Measurements from ENCODE around the gene CSAD. TPM values are rescaled to one million over a fixed set of nuclear protein-coding genes. Genes with fewer than 3 reads are reported as not detected.

CSAD gene
- total and polyA plus RNA-seq, 2 experiments from 2014 or later, result 3.2 to 7.1 TPM

DNA sequence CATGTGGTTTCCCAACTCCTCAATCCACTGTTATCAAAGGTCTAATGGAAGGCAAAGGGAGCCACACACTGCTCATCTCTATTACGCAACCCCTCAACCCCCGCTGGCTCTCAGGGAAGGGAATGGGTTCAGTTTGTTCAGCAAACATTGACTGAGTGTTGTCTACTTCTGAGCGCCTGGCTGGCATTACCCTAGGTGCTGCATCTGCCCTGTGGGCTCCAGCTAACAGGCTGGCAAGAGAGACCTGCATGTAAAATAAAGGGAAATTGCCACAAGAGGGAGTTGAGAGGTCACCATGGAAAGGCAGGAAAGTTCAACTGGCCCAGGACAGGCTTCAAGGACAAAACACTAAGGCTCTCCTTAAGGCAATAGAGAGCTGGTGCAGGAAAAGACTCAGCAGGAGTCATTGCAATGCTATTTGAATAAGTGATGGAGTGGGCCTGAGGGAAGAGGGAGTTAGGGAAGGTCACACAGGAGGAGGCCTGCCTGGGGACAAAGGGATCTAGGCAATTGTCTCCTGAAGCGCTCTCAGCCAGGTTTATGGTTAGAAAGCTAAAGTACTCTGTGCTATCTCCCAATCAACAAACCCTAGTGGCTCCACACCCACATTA lies 5.7 kb downstream of the CSAD start (continued):
- TF ChIP-seq, protein P1, sequence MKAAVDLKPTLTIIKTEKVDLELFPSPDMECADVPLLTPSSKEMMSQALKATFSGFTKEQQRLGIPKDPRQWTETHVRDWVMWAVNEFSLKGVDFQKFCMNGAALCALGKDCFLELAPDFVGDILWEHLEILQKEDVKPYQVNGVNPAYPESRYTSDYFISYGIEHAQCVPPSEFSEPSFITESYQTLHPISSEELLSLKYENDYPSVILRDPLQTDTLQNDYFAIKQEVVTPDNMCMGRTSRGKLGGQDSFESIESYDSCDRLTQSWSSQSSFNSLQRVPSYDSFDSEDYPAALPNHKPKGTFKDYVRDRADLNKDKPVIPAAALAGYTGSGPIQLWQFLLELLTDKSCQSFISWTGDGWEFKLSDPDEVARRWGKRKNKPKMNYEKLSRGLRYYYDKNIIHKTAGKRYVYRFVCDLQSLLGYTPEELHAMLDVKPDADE (IDR thresholded peaks at IDR 0.05), result peak; percentile 77

DNA sequence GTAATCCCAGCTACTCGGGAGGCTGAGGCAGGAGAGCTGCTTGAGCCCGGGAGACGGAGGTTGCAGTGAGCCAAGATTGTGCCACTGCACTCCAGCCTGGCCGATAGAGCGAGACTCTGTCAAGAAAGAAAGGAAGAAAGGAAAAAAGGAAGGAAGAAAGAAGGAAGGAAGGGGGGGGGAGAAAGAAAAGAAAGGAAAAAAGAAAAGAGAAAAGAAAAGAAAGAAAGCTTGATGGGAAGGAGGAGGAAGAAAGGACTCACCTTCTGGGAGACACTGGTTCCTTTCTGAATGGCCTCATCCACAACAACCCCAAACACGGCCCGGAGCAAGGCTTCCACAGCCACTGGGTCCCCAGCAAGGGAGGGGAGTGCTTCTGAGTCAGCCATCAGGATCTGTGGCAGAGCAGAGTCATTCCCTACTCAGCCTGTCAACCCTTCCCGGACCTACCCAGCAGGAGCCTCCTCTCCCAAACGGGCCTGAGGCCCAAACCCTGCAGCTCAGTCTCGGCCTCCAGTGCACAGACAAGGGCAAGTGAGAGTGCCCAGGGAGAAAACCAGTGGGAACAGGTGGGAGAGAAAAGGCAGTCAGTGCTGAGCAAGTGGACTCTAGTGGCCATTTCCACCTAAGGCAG lies 7.5 kb downstream of the CSAD start:
- Histone ChIP-seq H2AFZ (no peak overlapping the region), H3K4me1 (ENCODE audit: insufficient read depth) (peaks cover 7% of the 10 kb centered on the region), H3K4me3 (no peak overlapping the region), H3K9me2 (ENCODE audit: insufficient read depth) (no peaks in the 10 kb centered on the region), H3F3A (replicated peaks; ENCODE audit: low read depth) (no peaks in the 10 kb centered on the region), H3K36me3 (ENCODE audit: insufficient read depth) (no peaks in the 10 kb centered on the region), H3K27ac (ENCODE audit: low read depth) (no peak overlapping the region), H3K4me2 (no peak overlapping the region), H3K79me2 (replicated peaks; ENCODE audit: insufficient read depth) (no peaks in the 10 kb centered on the region), H3K27me3 (ENCODE audit: insufficient read depth) (peaks cover 84% of the 10 kb centered on the region), H4K20me1 (replicated peaks; ENCODE audit: insufficient read depth) (peaks cover 14% of the 10 kb centered on the region)
- Mint-ChIP-seq H3K27ac (no peak overlapping the region), H3K27me3 (ENCODE audit: insufficient read depth, low read depth, poor library complexity) (peaks cover 81% of the 10 kb centered on the region), H3K9me3 (no peaks in the 10 kb centered on the region), H3K4me3 (no peak overlapping the region), H3K36me3 (ENCODE audit: low read depth) (peaks cover 2% of the 10 kb centered on the region; the same call in 1 of the 3 replicates), H3K4me1 (peaks cover 24% of the 10 kb centered on the region)
- ATAC-seq (no peak), DNase-seq (ENCODE audit: low spot score) (no peak)
- TF ChIP-seq NANOG (IDR thresholded peaks at IDR 0.05; ENCODE audit: borderline replicate concordance), result no peak
- TF ChIP-seq, protein P2, sequence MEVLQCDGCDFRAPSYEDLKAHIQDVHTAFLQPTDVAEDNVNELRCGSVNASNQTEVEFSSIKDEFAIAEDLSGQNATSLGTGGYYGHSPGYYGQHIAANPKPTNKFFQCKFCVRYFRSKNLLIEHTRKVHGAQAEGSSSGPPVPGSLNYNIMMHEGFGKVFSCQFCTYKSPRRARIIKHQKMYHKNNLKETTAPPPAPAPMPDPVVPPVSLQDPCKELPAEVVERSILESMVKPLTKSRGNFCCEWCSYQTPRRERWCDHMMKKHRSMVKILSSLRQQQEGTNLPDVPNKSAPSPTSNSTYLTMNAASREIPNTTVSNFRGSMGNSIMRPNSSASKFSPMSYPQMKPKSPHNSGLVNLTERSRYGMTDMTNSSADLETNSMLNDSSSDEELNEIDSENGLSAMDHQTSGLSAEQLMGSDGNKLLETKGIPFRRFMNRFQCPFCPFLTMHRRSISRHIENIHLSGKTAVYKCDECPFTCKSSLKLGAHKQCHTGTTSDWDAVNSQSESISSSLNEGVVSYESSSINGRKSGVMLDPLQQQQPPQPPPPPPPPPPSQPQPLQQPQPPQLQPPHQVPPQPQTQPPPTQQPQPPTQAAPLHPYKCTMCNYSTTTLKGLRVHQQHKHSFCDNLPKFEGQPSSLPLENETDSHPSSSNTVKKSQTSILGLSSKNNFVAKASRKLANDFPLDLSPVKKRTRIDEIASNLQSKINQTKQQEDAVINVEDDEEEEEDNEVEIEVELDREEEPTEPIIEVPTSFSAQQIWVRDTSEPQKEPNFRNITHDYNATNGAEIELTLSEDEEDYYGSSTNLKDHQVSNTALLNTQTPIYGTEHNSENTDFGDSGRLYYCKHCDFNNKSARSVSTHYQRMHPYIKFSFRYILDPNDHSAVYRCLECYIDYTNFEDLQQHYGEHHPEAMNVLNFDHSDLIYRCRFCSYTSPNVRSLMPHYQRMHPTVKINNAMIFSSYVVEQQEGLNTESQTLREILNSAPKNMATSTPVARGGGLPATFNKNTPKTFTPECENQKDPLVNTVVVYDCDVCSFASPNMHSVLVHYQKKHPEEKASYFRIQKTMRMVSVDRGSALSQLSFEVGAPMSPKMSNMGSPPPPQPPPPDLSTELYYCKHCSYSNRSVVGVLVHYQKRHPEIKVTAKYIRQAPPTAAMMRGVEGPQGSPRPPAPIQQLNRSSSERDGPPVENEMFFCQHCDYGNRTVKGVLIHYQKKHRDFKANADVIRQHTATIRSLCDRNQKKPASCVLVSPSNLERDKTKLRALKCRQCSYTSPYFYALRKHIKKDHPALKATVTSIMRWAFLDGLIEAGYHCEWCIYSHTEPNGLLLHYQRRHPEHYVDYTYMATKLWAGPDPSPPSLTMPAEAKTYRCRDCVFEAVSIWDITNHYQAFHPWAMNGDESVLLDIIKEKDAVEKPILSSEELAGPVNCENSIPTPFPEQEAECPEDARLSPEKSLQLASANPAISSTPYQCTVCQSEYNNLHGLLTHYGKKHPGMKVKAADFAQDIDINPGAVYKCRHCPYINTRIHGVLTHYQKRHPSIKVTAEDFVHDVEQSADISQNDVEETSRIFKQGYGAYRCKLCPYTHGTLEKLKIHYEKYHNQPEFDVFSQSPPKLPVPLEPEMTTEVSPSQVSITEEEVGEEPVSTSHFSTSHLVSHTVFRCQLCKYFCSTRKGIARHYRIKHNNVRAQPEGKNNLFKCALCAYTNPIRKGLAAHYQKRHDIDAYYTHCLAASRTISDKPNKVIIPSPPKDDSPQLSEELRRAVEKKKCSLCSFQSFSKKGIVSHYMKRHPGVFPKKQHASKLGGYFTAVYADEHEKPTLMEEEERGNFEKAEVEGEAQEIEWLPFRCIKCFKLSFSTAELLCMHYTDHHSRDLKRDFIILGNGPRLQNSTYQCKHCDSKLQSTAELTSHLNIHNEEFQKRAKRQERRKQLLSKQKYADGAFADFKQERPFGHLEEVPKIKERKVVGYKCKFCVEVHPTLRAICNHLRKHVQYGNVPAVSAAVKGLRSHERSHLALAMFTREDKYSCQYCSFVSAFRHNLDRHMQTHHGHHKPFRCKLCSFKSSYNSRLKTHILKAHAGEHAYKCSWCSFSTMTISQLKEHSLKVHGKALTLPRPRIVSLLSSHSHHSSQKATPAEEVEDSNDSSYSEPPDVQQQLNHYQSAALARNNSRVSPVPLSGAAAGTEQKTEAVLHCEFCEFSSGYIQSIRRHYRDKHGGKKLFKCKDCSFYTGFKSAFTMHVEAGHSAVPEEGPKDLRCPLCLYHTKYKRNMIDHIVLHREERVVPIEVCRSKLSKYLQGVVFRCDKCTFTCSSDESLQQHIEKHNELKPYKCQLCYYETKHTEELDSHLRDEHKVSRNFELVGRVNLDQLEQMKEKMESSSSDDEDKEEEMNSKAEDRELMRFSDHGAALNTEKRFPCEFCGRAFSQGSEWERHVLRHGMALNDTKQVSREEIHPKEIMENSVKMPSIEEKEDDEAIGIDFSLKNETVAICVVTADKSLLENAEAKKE (CRISPR knock-in tag; IDR thresholded peaks at IDR 0.05), result no peak
- TF ChIP-seq ZNF331 (CRISPR knock-in tag; IDR thresholded peaks at IDR 0.05; ENCODE audit: low read depth), result no peak
- TF ChIP-seq POLR2AphosphoS5 (IDR thresholded peaks at IDR 0.05; ENCODE audit: low read depth), result no peak
- TF ChIP-seq, protein P1 (IDR thresholded peaks at IDR 0.05), result no peak
- TF ChIP-seq EZH2phosphoT487 (IDR thresholded peaks at IDR 0.05; ENCODE audit: unreplicated experiment), result no peak
- no peak for TF ChIP-seq ZNF114 (CRISPR knock-in tag; IDR thresholded peaks at IDR 0.05)
- no peak for TF ChIP-seq JUNB (IDR thresholded peaks at IDR 0.05; ENCODE audit: unreplicated experiment)
- TF ChIP-seq, protein P3, sequence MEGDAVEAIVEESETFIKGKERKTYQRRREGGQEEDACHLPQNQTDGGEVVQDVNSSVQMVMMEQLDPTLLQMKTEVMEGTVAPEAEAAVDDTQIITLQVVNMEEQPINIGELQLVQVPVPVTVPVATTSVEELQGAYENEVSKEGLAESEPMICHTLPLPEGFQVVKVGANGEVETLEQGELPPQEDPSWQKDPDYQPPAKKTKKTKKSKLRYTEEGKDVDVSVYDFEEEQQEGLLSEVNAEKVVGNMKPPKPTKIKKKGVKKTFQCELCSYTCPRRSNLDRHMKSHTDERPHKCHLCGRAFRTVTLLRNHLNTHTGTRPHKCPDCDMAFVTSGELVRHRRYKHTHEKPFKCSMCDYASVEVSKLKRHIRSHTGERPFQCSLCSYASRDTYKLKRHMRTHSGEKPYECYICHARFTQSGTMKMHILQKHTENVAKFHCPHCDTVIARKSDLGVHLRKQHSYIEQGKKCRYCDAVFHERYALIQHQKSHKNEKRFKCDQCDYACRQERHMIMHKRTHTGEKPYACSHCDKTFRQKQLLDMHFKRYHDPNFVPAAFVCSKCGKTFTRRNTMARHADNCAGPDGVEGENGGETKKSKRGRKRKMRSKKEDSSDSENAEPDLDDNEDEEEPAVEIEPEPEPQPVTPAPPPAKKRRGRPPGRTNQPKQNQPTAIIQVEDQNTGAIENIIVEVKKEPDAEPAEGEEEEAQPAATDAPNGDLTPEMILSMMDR (conservative IDR thresholded peaks at IDR 0.05; ENCODE audit: low read depth in 2 of 2), result no peak
- TF ChIP-seq EZH2 (IDR thresholded peaks at IDR 0.05; ENCODE audit: low read depth, unreplicated experiment), result no peak
- TF ChIP-seq CREB1 (CRISPR knock-in tag; IDR thresholded peaks at IDR 0.05; ENCODE audit: low read depth), result no peak
